22Rv1 (cell line): ENCODE results near the gene RCC1.

Source experiments
- H3K27ac ChIP-seq: fragments of 450-650 bp; 2 replicates; pipeline ENCODE4 v1.5.1; 2017
- CTCF ChIP-seq: fragments of 450-650 bp; IDR thresholded peaks from 2 replicates; pipeline ENCODE4 v1.5.1; 2017; ENCODE audit warnings: mild to moderate bottlenecking
- ZFX ChIP-seq: fragments of 450-650 bp; IDR thresholded peaks from 2 replicates; pipeline ENCODE4 v1.6.1; 2017; ENCODE audit warnings: antibody characterized with exemption, borderline replicate concordance

The RCC1 gene

GRCh38 chr1:28505406-28506187, at the start of gene RCC1:
RCC1 (plus strand) TSS chr1:28506043; CDS start chr1:28529867, 23,824 bp downstream.
- no peak for TF ChIP-seq ZFX
- TF ChIP-seq CTCF = no peak

GRCh38 chr1:28456078-28456477, 49.8 kb upstream of the RCC1 start:
- H3K27ac ChIP-seq = no peak overlapping the region
- no peak for TF ChIP-seq ZFX
- no peak for TF ChIP-seq CTCF

More at GRCh38 chr1:28505406-28506187, at the start of gene RCC1:
- peak within 1 kb of the TSS; percentile 95 for H3K27ac ChIP-seq

- TF ChIP-seq CTCF (no peak), ZFX (no peak)
Measured at GRCh38 chr1:28457678-28458077, 48.2 kb upstream of the RCC1 start.

GRCh38 chr1:28458237-28459228, 47.3 kb upstream of the RCC1 start:
- H3K27ac ChIP-seq = no peak overlapping the region
- no peak for TF ChIP-seq CTCF
- no peak for TF ChIP-seq ZFX

More at GRCh38 chr1:28457678-28458077, 48.2 kb upstream of the RCC1 start:
- no peak overlapping the region for H3K27ac ChIP-seq

GRCh38 chr1:28466226-28466778, 39.5 kb upstream of the RCC1 start:
- TF ChIP-seq CTCF (no peak), ZFX (no peak)
- H3K27ac ChIP-seq = no peak overlapping the region

GRCh38 chr1:28470146-28470545, 35.7 kb upstream of the RCC1 start:
- TF ChIP-seq CTCF = no peak
- TF ChIP-seq ZFX = no peak
- H3K27ac ChIP-seq = no peak overlapping the region

GRCh38 chr1:28479497-28479896, 26.3 kb upstream of the RCC1 start:
- H3K27ac ChIP-seq = 0 out of 2 replicates have a peak overlapping the region, but pooled peaks have one; percentile 7
